Activated T-helper 1 cell treated with Interleukin-2 at 50 U/mL for 16 hours (primary cell): ENCODE results near the gene ACVR1B.
A peak's percentile ranks its signal among the peaks of the same experiment; 100 is the strongest.

ENCODE experiments used
- DNase-seq: peaks from one replicate; pipeline ENCODE4 v3.0.0-alpha.2; 2020; ENCODE audit warnings: low read depth

ACVR1B gene

DNA sequence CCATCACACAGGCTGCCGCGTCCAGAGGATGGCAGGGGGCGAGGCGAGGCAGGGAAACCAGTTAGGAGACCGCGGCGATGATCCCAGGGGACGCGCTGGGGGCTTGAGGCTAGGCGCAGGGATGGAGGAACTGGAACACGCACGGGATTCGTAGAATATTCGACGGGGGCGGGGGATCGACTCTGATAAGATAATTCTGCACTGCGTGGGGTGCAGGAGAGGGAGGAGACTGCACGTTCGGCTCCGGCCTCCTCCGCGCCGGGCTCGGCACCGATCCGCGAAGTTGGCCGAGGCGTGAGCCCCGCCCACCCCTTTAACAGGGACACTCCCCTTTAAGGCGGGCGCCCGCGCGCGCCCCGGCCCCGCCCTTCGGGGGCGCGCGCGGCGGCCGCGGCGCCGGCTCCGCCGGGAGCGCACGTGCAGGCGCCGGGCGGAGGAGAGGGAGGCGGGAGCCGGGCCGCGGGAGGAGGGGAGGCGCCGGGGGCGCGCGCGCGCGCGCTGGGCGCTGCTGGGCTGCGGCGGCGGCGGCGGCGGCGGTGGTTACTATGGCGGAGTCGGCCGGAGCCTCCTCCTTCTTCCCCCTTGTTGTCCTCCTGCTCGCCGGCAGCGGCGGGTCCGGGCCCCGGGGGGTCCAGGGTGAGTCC is at the start of gene ACVR1B:
Gene ACVR1B (plus strand): TSS at position 501 of the 644 bp plus-strand sequence. CDS start 45 bp downstream, at position 546.
- peak; percentile 85 for DNase-seq

DNA sequence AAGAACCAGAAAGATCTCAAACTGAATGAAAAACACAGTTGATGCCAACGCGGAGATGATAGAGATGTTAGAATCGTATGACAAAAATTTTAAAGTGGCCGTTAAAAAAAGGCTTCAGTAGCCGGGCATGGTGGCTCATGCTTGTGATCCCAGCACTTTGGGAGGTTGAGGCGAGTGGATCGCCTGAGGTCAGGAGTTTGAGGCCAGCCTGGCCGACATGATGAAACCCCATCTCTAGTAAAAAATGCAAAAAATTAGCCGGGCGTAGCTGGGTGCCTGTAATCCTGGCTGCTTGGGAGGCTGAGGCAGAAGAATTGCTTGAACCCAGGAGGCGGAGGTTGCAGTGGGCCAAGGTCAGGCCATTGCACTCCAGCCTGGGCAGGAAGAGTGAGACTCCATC is 49.6 kb upstream of the ACVR1B start:
- no peak for DNase-seq

DNA sequence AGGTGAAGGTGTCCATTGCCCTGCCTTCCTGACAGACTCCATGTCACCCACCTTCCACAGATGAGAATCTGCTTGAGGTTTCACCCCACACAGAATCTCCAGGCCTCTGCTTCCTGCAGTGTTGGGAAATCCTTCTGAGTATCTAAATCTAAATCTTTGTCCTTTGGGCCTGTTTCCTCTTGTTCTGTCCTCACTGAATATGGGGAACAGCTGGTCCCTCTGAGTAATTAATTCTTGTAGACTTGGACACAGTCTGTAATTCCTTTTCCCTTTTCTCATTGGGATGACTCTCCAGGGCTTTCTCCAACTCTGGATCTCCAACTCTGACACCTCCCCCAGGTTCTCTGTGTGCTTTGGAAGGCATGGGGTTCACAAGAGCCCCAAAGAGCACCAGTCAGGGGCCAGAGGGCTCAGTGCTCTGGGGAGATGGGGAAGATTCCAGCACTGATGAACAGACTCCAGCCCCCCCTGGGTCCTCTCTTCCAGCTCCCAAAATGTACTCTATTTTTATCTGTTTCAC is 46.5 kb upstream of the ACVR1B start:
- no peak for DNase-seq

DNA sequence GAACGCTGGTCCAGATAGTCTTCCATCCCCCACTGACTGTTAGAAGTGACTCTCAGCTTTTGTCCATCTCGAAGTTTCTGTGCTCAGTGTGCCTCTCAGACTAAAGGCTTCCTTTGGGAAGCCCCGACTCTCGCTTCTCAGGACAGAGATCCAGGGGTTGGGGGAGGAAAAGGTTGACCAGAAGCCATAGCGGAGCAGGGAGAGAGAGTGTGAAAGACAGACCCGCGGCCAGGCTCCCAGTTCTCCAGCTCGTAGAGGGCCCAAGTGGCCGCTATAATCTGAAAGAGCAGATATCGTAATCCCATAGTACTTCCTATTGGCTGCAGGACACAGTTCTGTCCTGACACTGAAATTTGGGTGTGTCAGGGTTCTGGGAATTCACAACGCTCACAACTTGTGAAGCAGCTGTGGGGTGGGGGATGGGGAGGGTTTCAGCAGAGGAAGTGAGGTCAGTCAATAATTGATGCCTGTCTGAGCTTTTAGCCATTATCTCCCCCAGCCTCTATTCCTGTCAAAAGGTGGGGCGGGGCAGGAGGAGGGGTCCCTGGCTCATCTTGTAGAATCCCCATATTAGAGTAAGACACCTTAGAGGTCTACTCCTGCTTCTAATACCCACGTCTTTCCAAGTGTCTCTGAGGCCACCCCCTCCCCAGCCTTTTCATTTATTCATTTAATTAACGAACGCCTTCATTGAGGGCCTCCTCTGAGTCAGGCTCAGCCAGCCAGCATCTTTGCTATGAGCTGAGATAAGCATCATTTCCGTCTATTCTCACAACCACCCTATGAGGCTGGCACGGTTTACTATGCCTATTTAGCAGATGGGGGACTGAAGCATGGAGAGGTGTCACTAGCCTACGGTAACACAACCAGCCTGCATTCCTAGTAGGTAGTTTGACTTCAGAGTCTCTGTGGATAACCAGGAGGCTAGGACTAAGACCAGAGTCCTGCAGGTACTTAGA is 45.7 kb upstream of the ACVR1B start:
- DNase-seq = no peak

DNA sequence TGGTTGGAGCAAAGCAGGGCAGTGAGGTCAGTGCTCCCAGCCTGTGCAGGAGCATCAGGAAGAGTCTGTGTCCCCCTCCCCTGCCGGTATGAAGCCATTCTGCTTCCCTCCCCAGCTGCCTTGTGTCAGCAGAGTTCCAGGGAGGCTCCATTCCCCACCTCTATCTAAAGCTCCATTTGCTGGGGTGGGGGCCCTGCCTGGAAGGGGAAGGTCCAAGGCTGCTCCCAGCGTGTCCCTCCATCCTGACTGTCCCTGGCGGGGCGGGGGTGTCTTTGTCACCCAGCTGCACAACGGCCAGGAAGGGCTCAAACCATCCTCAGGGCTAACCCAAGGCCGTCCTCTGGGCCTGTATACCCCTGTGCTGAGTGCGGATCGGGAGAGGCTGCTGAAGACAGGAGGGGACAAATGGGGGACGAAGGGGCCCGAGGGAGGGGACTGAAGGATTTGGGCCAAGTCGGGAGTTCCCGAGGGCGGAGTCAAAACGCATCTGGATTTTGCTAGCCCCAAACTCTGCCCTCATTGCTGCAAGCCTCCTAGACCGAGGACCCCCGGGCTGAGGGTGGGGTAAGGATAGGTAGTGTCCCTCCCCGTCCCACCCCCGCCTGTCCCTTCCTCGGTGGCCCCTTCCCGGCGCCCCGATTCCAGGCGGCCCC is 44.9 kb upstream of the ACVR1B start:
- DNase-seq = no peak

DNA sequence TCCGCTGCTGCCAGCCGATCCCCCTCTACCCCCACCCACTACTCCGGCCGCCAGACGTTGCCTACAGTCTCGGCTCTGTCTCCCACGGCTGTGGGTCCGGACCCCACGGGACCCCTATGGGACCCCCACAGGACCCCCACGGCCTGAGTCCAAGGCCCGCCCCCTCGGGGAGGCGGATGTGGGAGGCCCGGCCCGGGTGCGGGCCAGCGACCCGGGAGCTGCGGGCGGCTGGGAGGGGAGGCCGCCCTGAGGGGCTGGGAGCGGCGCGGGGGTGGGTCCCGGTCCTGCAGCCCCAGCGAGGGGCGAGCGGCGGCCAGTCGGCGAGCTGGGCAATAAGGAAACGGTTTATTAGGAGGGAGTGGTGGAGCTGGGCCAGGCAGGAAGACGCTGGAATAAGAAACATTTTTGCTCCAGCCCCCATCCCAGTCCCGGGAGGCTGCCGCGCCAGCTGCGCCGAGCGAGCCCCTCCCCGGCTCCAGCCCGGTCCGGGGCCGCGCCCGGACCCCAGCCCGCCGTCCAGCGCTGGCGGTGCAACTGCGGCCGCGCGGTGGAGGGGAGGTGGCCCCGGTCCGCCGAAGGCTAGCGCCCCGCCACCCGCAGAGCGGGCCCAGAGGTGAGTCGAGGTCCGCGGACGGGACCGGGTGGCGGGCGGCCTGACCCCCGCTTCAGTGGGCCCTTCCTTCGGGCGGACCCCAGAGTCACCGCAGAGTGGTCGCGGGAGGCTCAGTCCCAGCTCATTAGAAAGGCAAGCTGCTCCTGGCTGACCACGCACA is 44.2 kb upstream of the ACVR1B start, which contains the start of gene ACVRL1:
Gene ACVRL1 (plus strand): TSS at position 422 of the 773 bp plus-strand sequence. CDS start 4,971 bp downstream, outside the sequence.
- DNase-seq = no peak

DNA sequence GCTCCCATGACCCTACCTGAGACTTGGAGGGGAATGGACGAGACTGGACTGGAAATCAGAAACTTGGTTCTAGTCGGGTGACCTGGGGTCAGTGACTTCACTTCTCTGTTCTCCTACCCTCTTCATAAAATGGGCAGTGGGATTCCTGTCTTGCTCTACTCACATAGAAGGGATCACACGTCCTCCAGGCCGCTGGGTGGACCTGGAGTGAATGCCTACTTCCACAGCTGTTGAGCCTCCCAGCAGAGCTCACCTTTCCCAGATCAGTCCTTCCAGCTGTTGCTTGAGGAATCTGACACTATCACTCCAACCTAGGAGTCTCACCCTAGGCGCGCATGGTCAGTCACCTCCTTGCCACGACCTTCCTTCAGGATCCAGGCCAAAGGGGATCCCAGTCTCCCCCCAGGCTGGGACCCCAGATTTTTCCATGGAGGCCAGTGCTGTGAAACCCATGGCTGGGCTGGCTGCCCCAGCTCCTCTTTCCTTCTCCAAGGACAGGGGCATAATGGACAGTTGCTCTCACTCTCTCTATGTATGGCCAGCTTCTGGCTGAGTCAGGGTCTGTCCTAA is 43.6 kb upstream of the ACVR1B start:
- DNase-seq = no peak

DNA sequence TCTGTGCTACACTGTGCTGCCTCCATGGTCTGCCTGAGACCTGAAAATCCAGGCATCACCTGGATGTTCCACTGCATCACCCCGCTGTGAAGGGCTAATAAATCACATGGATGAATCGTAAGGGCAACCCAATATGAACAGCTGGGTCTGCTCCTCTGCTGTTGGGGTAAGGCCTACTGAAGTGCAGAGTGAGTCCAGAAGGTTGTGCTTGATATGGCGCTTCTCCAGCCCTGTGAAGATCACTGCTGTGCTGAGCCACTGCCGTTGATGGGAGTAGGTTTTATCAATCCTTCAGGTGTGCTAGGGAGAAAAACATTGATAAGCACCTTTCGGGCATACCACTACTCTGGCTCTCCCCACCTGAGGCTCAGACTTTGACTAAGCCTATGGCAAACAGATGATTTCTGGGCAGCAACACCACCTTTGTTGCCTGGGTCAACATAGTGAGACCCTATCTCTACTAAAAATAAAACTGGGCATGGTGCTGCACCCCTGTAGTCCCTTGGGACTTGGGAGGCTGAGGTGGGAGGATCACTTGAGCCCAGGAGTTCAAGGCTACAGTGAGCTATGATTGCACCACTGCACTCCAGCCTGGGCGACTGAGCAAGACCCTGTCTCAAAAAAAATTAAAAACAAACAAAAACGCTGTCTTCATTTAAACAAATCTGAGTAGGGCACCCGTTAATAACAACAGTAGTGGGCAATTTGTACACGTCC is 42.5 kb upstream of the ACVR1B start:
- no peak for DNase-seq

DNA sequence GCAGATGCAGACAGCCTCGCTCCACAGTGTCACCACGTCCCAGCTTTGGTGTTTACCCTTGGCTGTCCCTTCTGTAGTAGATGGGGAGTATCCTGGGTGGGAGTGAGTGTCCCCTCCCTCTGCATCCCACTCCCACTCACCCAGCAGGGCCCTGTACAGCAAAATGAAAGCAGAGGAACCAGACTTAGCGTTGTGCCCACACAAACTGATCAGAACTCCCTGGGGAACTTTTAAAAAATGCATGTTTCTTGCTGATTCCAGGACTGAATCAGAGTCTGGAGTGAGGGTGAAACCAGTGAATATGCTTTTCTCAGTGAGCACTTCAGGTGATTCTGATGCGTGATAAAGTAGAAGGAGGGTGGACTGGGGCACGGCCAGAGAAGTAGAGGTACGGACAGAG is 41.3 kb upstream of the ACVR1B start:
- no peak for DNase-seq

DNA sequence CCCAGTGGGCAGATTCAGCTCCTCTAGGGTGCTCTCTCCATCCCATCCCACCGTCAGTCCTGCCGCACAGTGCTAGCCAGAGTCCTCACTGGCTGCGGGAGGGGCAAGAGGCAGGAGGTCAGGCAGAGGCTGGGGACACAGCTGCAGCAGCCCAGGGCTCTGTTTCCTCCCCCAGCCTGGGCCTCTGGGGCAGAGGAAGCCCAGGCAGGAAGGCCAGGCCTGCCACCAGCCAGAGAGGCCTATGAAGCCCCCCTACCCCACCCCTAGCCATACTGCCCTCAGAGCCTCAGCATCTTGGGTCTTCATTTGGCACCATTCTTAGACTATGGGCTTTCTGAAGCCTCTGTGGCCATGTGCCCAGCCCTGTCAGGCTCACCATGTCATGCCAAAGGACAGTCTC is 40.8 kb upstream of the ACVR1B start:
- no peak for DNase-seq

DNA sequence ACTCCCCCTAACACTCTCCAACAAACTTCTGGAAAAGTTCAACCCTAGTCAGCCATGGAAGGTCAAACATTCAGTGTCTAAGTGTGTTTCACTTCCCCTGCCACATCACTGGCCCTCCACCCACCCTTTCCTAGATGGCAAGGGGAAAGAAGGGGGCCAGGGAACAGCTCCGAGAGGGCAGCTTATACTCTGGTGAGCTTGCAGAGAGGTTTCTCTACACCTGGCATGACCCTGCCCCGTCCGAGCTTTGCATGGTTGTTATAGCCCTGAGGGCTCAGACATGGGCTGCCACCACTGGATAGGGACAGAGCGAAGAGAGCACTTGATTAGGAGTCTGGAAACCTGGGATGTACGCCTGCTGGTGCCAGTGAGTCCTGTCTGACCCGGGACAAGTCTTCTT is 40.2 kb upstream of the ACVR1B start:
- no peak for DNase-seq

DNA sequence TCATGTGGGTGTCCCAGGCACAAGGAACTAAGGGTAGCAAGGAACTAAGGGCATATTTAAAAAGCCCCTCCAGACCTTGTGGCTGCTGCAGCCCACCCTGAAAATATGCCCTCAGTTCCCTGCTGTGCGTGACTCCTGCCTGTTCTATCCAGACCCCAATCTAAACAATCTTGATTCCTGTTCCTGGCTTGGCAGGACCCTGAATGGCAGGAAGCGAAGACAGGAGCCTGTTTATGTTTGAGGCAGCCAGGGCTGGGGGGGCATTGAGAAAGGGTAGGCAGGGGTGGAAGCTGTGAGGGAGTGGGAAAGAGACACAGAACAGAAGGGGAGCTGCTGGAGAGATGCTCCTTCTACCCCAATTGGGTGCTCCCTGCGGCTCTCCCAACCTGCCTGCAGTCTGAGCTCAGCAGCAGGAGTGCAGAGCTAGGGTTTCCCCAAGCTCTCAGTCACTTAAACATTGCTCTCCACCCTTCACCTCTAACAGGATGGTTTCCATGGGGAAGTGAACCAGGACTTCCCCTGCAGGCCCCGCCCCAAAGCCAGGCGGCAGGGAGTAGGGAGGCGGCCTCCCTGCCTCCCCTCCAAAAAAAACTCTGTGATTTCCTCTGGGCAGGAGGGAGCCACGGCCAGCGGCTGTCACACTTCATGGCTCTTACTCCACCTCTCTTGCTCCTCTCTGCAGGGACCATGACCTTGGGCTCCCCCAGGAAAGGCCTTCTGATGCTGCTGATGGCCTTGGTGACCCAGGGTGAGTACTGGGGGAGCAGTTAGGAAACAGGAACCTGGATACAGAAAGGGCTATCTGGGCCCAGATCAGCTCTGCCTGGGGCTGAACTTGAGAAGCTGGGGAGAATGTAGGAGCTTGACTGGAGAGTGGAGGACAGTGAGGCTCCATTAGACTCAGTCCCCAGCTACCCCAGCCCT is 39.4 kb upstream of the ACVR1B start:
- no peak for DNase-seq

DNA sequence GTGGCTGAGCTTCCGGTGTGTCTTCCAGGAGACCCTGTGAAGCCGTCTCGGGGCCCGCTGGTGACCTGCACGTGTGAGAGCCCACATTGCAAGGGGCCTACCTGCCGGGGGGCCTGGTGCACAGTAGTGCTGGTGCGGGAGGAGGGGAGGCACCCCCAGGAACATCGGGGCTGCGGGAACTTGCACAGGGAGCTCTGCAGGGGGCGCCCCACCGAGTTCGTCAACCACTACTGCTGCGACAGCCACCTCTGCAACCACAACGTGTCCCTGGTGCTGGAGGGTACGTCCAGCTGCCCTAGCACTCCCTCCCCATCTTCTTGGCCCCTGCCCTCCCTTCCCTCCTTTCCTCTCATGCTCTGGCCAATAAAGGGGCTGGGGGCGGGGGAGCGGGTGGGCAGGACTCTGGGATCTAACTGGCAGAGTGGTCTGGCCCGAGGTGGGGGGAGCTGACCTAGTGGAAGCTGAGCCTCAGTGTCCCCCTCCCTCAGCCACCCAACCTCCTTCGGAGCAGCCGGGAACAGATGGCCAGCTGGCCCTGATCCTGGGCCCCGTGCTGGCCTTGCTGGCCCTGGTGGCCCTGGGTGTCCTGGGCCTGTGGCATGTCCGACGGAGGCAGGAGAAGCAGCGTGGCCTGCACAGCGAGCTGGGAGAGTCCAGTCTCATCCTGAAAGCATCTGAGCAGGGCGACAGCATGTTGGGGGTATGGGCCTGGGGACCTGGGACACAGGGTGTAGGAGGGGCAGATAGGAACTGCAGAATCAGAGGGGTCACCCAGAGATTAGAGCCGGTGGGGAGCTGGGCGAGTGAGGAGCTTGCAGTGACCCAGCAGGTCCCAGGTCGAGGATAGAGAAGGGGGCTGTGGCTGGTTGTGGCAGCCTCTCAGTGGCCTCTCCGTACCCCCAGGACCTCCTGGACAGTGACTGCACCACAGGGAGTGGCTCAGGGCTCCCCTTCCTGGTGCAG is 38.1 kb upstream of the ACVR1B start:
- no peak for DNase-seq

DNA sequence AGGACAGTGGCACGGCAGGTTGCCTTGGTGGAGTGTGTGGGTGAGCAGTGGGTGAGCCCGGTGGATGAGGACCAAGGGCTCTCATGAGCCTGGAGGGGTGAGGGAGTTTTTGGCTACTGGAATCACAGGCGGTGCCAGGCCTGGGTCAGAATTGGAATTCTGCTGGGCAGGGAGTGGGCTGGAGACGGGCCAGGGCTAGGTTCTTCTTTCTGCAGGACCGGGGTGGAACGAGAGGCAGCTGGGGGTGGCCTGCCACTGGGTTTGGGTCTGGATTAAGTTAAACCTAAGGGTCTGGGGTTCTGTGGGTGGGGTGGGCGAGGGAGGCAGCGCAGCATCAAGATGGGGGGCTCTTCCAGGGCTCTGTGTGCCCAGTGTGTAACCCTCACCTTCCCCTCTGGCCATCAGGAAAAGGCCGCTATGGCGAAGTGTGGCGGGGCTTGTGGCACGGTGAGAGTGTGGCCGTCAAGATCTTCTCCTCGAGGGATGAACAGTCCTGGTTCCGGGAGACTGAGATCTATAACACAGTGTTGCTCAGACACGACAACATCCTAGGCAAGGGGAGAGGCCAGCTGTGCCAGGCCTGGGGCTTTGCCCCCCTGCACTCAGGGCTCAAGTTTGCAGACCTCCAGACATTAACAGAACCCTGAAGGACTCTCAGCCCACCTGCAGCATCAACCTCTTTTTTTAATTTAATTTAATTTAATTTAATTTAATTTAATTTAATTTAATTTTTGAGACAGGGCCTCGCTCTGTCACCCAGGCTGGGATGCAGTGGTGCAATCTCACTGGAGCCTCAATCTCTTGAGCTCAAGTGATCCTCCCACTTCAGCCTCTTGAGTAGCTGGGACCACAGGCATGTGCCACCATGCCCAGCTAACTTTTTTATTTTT is 37.2 kb upstream of the ACVR1B start:
- DNase-seq = no peak

DNA sequence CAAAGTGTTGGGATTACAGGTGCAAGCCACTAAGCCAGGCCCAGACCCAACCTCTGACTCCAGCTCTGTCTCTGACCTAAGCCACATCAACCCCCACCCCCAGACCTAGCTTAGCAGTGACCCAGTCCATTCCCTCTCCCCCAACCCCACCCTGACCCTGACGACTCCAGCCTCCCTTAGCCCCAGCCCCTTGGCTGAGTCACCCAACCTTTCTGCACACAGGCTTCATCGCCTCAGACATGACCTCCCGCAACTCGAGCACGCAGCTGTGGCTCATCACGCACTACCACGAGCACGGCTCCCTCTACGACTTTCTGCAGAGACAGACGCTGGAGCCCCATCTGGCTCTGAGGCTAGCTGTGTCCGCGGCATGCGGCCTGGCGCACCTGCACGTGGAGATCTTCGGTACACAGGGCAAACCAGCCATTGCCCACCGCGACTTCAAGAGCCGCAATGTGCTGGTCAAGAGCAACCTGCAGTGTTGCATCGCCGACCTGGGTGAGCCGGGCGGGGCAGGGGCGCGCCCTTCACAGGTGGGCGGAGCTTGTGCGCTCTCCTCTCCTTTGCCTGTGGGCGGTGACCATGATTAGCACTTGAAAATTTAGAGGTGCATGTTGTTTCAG is 36.4 kb upstream of the ACVR1B start:
- DNase-seq = no peak

DNA sequence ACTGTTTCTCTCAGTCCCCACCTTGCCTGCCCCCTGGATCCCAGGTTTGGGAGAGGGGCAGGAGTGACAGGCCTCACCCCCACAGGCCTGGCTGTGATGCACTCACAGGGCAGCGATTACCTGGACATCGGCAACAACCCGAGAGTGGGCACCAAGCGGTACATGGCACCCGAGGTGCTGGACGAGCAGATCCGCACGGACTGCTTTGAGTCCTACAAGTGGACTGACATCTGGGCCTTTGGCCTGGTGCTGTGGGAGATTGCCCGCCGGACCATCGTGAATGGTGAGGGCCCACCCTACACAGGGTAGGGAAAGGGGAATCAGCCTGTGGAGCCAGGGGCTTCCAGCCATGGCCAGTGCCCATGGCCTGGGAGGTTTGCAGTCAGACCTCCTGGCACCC is 35.5 kb upstream of the ACVR1B start:
- DNase-seq = no peak

DNA sequence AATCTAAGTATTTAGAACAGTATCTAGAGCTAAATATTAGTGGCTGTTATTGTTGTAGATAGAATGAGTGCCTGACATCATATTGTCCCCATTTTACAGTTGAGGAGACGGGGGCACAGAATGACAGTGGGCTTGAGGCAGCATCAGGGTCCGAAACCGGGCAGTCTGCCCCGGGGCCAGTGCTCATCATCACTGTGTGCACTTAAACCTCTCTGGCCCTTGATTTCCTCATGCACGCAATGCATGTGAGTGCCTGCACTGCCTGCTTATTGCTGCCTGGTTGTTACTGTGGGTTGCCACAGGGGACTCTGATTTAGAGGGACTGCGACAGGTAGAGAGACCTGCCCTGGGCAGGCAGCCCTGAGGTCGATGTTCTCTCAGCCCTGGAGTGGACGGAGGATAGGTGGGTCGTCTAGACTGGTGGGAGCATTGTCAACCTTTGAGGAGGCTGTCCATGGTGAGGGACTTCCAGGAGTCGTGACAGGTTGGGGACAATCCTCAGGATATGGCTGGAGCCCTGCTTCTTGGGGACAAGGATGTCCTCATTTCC is 34.4 kb upstream of the ACVR1B start:
- DNase-seq = no peak
